Stimulated activated CD4-positive, alpha-beta T cell treated with anti-CD3 and anti-CD28 coated beads, Interleukin-1b, Interleukin-23, amount 100 ng/mL, for 48 hours (primary cell): ENCODE measurements around the gene SET.

Experiments used
- DNase-seq: peaks from one replicate; pipeline ENCODE4 v3.0.0-alpha.2; 2020

SET gene

DNA sequence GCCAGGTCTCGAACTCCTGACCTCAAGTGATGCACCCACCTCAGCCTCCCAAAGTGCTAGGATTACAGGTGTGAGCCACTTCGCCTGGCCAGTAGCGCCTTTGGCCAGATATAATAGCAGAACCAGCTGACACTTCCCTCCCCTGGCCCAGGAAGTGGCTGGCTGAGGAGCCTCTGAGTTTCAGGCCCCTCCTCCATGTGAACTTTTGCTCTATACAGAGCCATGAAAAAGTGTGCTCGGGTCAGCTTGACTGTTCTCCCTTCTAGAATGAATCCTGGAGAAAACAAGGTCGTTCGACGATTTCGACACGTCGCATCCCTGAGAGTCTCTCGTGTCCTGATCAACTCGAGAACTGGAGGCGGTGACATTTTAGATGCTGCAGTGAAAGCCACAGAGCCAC is 43.6 kb downstream of the SET start:
- DNase-seq, result no peak

DNA sequence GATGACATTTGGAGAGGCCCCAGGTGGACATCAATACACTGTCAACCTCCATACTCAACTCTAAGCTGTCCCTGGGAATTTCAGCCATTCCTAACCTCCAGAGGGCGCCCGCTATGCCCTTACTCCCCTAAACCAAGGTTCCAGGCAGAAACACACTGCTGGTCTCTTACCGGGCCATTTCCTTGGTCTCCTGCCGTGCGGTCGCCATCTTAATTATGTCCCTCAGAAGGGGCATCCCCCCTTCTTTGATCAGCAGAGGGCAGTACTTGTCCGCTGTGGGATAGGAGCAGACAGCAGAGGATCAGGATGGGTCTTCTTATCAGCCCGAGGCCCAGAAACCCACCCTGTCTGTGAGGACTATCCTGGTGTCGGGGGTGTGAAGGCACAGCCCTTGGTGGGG is 44.2 kb downstream of the SET start:
- no peak for DNase-seq

DNA sequence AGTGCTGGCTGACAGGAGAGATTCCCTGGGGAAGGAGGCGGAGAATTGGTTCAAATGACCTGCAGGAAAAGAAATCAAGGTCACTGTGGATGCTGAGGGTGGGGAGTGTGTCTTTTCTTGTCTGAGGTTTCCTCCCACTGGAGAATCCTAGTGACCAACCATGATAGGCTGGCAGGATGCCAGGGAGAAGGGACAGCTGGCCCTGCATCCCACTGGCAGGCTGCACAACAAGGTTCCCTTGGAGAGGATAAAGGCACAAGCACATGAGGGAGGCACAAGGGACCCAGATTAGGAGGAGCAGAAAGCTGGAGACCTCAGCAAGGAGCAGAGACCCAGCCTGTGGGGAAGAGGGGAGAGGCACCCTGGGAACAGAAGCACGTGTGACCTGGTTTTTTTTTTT is 46.4 kb downstream of the SET start:
- DNase-seq, result no peak

DNA sequence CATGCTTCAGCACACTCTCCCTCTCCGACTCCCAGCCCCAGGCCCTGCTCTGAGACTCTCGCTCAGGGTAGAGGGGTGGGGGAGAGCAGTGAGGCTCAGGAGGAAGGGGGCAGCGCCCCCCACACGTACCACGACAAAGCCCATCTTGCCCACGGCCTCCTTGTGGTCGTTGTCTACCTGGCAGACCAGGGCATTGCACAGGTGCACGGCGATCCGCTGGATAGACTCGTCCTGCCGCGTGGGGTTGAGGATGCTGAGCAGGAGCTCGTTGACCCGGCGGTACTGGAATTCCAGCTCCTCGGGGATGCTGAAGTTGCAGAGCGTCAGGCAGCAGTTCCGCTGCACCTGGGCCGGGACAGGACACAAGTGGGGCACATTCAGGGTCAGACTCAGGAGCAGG is 53.4 kb downstream of the SET start:
- DNase-seq, result no peak

DNA sequence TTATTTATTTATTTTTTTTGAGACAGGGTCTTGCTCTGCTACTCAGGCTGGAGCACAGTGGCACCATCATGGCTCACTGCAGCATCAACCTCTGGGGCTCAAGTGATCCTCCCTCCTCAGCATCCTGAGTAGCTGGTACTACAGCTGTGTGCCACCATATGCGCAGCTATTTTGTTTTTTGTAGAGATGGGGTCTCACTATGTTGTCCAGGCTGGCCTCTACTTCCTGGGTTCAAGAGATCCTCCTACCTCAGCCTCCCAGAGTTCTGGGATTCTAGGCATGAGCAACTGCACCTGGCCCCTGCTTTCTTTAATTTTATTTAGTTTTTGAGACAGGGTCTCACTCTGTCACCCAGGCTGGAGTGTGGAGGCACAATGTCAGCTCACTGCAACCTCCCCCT is 54.4 kb downstream of the SET start:
- no peak for DNase-seq
